Left lobe of liver (tissue), 2 donors: ENCODE results near the gene PLAC8L1. TPM values are rescaled to one million over a fixed set of nuclear protein-coding genes. Genes with fewer than 3 reads are reported as not detected.

Experiments used
- ATAC-seq: fragments of 200-7000 bp; cut with Tn5 transposase; one replicate; pipeline ENCODE4 v1.9.1; 2020; ENCODE audit warnings: mild to moderate bottlenecking, moderate library complexity
- DNase-seq: peaks from one replicate; pipeline ENCODE4 v3.0.0-alpha.2; 2020; ENCODE audit warnings: low spot score
- total RNA-seq: library from RNA; stranded (reverse); gene quantifications from one replicate; pipeline ENCODE4 v1.2.1, GENCODE V29; 2021
- donor health status: DM: no; HTN: no; CAD: no; lungs with moderate emphysema.
- donor health status: DM: no; HTN: yes; CAD: no.

PLAC8L1 gene
- total RNA-seq, 1 donor from 2014 or later: not detected

GRCh38 chr5:146081556-146081955 lies 23.8 kb downstream of the PLAC8L1 start:
- DNase-seq: no peak
- ATAC-seq: no peak

- DNase-seq (no peak), ATAC-seq (no peak)
These were observed 25.5 kb downstream of the PLAC8L1 start for GRCh38 chr5:146079695-146080373.

GRCh38 chr5:146078566-146078965 lies 26.8 kb downstream of the PLAC8L1 start:
- DNase-seq (no peak), ATAC-seq (no peak)

GRCh38 chr5:146076455-146076854 lies 28.9 kb downstream of the PLAC8L1 start:
- ATAC-seq: no peak
- DNase-seq: no peak

- no peak for ATAC-seq
- no peak for DNase-seq
These were observed 29.3 kb downstream of the PLAC8L1 start for GRCh38 chr5:146076028-146076427.

GRCh38 chr5:146073239-146073900 lies 32.0 kb downstream of the PLAC8L1 start:
- no peak for ATAC-seq
- no peak for DNase-seq

GRCh38 chr5:146072595-146072994 lies 32.8 kb downstream of the PLAC8L1 start:
- ATAC-seq: no peak

GRCh38 chr5:146071171-146071570 lies 34.2 kb downstream of the PLAC8L1 start:
- no peak for ATAC-seq
- DNase-seq: no peak

More at GRCh38 chr5:146072595-146072994, 32.8 kb downstream of the PLAC8L1 start:
- no peak for DNase-seq

- no peak for ATAC-seq
- DNase-seq: no peak
These were observed 34.6 kb downstream of the PLAC8L1 start for GRCh38 chr5:146070746-146071145.

GRCh38 chr5:146069780-146070099 lies 35.6 kb downstream of the PLAC8L1 start:
- ATAC-seq (no peak), DNase-seq (no peak)

GRCh38 chr5:146068977-146069779 lies 36.2 kb downstream of the PLAC8L1 start:
- ATAC-seq (no peak), DNase-seq (no peak)

- no peak for DNase-seq
- ATAC-seq: no peak
These were observed 37.2 kb downstream of the PLAC8L1 start for GRCh38 chr5:146068206-146068605.

- DNase-seq: no peak
- no peak for ATAC-seq
These were observed 38.4 kb downstream of the PLAC8L1 start for GRCh38 chr5:146066968-146067367.

- ATAC-seq (no peak), DNase-seq (no peak)
These were observed 45.2 kb downstream of the PLAC8L1 start for GRCh38 chr5:146060221-146060585.

GRCh38 chr5:146059460-146060220 lies 45.7 kb downstream of the PLAC8L1 start:
- ATAC-seq: no peak

GRCh38 chr5:146055432-146055831 lies 49.9 kb downstream of the PLAC8L1 start:
- ATAC-seq: no peak
- DNase-seq: no peak

More at GRCh38 chr5:146059460-146060220, 45.7 kb downstream of the PLAC8L1 start:
- DNase-seq: no peak

- peak; percentile 35 for ATAC-seq
- DNase-seq: no peak
These were observed 52.6 kb downstream of the PLAC8L1 start for GRCh38 chr5:146052780-146053179.

GRCh38 chr5:146051678-146052077 lies 53.7 kb downstream of the PLAC8L1 start:
- no peak for DNase-seq
- no peak for ATAC-seq

GRCh38 chr5:146050086-146050485 lies 55.3 kb downstream of the PLAC8L1 start:
- DNase-seq (no peak), ATAC-seq (no peak)

GRCh38 chr5:146049704-146050026 lies 55.7 kb downstream of the PLAC8L1 start:
- no peak for ATAC-seq
- no peak for DNase-seq

- ATAC-seq (peak; percentile 70), DNase-seq (peak; percentile 50)
These were observed 56.2 kb downstream of the PLAC8L1 start for GRCh38 chr5:146048994-146049703.
